ENCODE measurements around the gene SLC7A4.

The SLC7A4 gene

DNA sequence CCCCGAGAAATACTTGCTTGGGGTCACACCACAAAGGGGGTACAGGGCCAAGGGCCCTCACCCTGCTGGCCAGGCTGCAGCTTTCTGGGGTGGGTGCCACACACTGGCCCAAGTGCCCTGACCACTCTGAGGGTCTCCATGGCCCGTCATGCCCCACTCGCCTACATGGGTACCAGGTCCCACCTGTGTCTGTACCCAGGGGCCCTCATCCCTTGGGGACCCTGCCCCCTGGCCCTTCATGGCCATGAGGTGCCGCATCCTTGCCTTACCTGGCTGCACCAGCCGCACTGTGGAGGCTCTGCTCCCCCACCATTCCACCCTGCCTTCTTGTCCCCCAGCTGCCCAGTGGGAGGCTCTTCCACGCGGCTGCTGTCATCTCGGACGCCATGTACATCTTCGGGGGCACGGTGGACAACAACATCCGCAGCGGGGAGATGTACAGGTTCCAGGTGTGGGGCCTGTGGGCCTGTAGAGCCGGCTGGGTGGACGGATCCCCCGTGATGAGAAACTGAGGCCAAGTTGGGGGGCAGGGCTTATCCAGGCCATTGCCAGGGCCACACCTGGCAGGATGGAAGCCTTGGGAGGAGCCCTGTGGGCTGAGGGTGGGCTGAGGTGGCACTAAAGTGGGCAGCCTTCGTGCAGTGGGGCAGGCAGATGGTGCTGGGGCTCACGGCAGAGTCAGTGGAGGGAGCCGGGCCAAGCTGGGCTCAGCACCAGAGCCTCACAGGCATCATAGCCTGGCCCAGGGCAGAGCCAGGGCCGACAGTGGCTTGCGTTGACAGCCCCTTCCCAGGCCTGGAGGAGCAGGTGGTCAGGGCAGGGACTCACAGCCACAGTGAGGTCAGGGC is 39.7 kb downstream of the SLC7A4 start:
- Mint-ChIP-seq H3K4me1 (no peaks in the 10 kb centered on the region), H3K4me3 (no peak overlapping the region), H3K27ac (no peak overlapping the region), H3K9me3 (no peaks in the 10 kb centered on the region), H3K36me3 (peaks cover 29% of the 10 kb centered on the region)
- ATAC-seq (no peak), DNase-seq (ENCODE audit: low spot score in 2 of 2) (no peak)

DNA sequence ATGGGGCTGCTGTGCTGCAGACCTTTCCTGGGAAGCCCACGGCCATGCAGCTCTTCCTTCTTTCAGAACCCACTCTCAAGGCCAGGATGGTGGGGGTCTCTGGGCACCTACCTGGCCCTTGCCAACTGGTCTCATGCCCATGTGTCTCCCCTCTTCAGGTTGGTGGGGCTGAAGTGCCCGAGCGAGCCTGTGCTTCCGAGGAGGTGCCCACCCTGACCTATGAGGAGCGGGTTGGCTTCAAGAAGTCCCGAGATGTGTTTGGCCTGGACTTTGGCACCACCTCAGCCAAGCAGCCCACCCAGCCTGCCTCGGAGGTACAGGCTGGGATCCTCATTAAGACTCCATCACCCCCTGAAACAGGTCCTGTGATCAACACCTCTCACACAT is 40.3 kb downstream of the SLC7A4 start:
- no peaks in the 10 kb centered on the region for H3K4me1 Mint-ChIP-seq
- peaks cover 35% of the 10 kb centered on the region for H3K36me3 Mint-ChIP-seq
- no peak overlapping the region for H3K27ac Mint-ChIP-seq
- no peaks in the 10 kb centered on the region for H3K9me3 Mint-ChIP-seq
- ATAC-seq (no peak), DNase-seq (ENCODE audit: low spot score in 2 of 2) (no peak)
- H3K4me3 Mint-ChIP-seq = no peak overlapping the region

DNA sequence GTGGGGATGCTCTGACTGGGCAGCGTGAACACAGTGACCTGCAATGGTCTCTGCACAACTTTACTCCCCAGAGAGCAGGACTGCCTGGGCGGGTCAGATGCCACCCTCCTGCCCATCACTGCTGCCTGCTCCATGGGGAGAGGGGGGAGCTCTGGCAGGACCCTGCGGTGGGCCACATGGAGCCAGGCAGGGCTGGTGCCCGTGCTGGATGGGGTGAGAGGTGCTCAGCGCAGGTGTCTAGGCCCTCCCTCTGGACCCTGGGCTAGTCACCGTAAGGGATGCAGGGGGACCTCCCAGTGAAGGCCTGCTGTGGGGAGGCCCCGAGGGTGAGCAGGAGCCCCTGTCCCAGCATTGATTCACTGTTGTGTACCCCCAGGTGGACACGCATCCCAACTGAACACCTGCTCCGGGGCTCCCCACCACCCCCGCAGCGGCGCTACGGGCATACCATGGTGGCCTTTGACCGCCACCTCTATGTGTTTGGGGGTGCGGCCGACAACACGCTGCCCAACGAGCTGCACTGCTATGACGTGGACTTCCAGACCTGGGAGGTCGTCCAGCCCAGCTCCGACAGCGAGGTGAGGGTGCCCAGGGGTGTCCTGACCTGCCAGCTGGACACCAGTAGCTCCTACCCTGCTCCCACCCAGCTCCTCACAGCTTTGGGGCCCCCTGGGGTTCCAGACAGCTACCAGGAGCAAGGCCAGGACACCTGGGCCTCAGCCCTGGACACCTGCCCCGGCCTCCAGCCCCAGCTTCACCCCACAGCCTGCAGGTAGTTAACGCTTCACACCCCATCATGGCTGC is 40.9 kb downstream of the SLC7A4 start:
- H3K27ac Mint-ChIP-seq = peak overlapping the region; percentile 12
- peaks cover 41% of the 10 kb centered on the region for H3K36me3 Mint-ChIP-seq
- ATAC-seq = no peak
- no peak for DNase-seq (ENCODE audit: low spot score in 2 of 2)
- H3K9me3 Mint-ChIP-seq = no peaks in the 10 kb centered on the region
- no peak overlapping the region for H3K4me3 Mint-ChIP-seq
- no peaks in the 10 kb centered on the region for H3K4me1 Mint-ChIP-seq

DNA sequence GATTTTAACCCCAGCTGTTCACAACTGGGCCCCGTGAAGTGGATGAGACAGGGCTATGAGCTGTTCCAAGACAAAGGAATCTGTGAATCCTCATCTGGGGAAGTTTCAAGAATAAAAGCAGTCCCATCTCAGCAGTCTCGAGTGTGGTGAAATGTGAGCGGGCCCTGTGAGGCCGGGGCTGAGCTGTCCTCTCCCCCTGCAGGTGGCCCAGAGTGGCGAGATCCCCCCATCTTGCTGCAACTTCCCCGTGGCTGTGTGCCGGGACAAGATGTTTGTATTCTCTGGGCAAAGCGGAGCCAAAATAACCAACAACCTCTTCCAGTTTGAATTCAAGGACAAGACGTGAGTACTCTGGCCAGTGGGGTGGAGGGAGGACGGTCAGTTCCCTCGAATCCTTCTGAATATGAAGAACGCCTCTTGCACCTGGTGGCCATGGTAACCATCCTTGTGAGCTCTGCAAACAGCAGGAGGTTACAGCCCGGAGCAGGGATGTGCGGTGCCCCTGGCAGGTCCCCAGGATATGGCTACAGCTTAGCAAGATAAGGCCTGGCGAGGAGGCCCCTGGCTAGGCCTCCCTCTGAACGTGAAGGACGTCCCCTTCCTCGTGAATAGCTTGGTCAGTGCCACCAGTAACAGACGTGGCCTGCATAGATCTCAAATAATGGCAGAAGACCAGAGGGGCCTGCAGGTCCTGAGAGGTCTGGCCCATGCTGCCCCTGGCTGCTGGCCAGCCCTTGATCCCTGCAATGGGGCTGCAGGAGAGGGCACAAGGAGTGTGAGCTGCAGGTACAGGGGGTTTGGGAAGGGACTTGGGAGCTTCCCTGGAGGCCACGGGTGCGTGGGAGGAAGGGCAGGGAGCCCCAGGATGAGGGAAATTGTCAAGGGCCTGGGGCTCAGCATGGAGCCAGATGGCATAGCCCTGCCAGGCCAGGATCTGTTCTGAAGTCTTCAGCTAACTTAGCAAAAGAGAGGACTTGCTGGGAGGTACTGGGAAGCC is 41.9 kb downstream of the SLC7A4 start:
- Mint-ChIP-seq H3K36me3 (peaks cover 50% of the 10 kb centered on the region), H3K4me1 (no peaks in the 10 kb centered on the region), H3K27ac (peak overlapping the region; percentile 12), H3K4me3 (no peak overlapping the region), H3K9me3 (no peaks in the 10 kb centered on the region)
- ATAC-seq (no peak), DNase-seq (ENCODE audit: low spot score in 2 of 2) (no peak)

DNA sequence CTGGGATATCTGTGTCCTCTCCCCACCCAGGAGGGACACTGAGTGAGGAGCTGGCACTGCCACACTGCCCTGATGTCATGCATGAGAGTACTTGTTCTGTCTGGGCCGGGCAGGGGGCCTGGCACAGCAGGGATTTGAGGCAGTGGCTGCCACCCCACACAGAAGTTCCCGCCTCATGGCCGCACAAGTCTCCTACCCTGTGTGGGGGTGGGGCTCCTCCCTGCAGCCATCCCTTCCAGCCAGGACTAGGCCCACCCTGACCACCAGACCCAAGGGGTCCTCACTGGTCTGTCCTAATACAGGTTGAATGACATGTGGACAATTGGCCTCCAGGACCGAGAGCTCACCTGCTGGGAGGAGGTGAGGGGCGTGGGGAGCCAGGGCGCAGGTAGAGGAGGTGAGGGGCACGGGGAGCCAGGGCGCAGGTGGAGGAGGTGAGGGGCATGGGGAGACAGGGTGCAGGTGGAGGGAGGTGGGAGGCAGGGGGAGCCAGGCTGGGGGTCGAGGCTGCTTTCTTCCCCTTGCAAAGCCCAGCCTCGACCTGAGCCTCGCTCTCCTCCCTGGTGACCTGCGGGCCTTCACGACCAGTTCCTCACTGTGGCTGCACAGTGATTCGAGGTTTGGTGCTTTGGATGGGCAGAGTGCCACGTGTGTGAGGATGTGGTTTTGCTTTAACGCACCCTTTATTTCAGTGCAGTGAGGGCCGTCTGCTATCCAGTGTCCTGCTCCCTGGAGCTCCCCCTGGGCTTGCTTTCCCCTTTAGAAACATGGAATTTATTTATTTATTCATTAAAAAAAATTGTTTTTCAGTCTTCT is 42.8 kb downstream of the SLC7A4 start:
- H3K4me1 Mint-ChIP-seq = no peaks in the 10 kb centered on the region
- no peak overlapping the region for H3K4me3 Mint-ChIP-seq
- peak overlapping the region; percentile 40 for H3K27ac Mint-ChIP-seq
- H3K36me3 Mint-ChIP-seq = peaks cover 46% of the 10 kb centered on the region
- H3K9me3 Mint-ChIP-seq = no peaks in the 10 kb centered on the region
- no peak for DNase-seq (ENCODE audit: low spot score in 2 of 2)
- no peak for ATAC-seq

DNA sequence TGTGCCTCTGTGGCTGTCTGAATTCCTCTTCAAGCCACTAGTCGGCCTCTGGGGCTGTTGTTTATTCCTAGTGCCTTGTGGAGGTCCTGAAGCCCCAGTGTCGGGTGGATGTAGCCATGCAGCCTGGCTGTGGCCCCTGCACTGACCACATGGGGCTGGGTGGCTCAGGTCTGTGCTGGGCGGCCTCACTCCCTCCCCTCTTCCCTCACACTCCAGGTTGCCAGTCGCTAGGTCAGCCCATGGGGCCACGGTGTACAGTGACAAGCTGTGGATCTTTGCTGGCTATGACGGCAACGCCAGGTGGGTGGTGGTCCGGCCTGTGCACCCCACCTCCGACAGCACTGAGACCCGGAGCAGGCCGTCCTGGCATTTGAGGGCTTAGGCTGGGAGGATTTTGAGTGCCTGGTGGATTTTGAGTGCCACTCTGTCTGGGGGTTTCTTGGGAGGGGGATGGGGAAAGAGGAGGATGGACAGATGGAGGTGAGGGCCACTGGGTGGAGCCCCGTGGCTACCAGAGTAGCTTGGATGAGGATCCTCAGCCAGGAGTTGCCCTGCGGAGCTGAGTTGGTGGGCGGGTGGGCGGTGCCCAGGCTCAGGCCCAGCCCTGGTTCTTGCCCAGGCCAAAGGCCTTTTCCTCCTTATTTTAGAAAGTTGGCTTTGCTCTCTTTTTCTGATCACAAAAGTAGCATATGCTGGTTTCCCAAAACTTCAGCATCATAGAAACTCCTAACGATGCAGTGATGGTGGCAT is 43.6 kb downstream of the SLC7A4 start:
- Mint-ChIP-seq H3K36me3 (peaks cover 52% of the 10 kb centered on the region), H3K4me3 (no peak overlapping the region), H3K4me1 (peaks cover 5% of the 10 kb centered on the region)

DNA sequence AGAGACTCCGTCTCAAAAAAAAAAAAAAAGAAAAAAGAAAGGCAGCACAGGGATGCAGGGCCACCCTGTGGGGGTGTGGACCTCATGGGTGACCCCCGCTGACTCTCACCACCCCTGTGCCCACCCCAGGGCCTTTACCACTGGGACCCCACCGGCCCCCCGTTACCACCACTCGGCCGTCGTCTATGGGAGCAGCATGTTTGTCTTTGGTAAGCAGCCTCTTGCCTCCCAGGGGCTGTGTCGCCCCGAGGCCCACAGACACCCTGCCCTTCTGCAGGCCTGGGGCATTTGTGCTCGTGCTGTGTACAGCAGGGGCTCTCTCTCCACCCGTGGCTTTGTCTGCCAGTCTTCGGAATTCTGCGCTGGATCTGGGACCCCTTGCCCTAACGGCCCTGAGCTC is 45.0 kb downstream of the SLC7A4 start:
- ATAC-seq (no peak), DNase-seq (ENCODE audit: low spot score in 2 of 2) (no peak)
- H3K9me3 Mint-ChIP-seq = no peaks in the 10 kb centered on the region
- peaks cover 17% of the 10 kb centered on the region for H3K4me1 Mint-ChIP-seq
- H3K36me3 Mint-ChIP-seq = peaks cover 56% of the 10 kb centered on the region
- H3K27ac Mint-ChIP-seq = peak overlapping the region; percentile 48
- H3K4me3 Mint-ChIP-seq = no peak overlapping the region

More for the DNA sequence above, 43.6 kb downstream of the SLC7A4 start:
- ATAC-seq (no peak), DNase-seq (ENCODE audit: low spot score in 2 of 2) (no peak)
- Mint-ChIP-seq H3K9me3 (no peaks in the 10 kb centered on the region), H3K27ac (peak overlapping the region; percentile 40)

DNA sequence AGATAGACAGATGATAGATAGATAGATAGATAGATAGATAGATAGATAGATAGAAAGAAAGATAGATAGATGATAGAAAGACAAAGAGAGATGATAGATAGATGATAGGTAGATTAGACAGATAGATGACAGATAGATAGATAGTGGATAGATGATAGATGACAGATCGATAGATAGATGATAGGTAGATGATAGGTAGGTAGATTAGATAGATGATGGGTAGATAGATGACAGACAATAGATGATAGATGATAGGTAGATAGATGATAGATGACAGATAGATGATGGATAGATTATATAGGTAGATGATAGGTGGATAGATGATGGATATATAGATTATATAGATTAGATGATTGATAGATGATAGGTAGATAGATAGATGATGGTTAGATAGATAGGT is 46.0 kb downstream of the SLC7A4 start:
- ATAC-seq (no peak), DNase-seq (ENCODE audit: low spot score in 2 of 2) (no peak)
- Mint-ChIP-seq H3K27ac (no peak overlapping the region), H3K9me3 (no peaks in the 10 kb centered on the region), H3K4me3 (no peak overlapping the region), H3K4me1 (peaks cover 23% of the 10 kb centered on the region), H3K36me3 (peaks cover 51% of the 10 kb centered on the region)

DNA sequence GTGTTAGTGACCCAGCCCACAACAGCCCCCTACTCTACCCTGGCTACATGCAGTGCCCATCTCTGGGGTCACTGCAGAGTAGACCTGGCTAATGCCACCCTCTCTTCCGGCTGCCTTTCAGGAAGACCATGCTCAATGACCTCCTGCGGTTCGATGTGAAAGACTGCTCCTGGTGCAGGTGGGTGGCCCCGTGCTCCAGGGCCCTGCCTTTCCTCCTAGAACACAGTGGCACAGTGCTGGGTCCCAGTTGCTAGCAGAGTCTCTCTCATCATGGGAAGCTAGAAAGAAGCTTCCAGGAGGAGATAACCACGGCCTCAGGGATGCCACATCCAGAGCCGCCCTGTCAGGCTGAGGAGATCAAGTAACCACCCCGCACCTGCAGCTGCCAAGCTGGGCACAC is 46.6 kb downstream of the SLC7A4 start:
- Mint-ChIP-seq H3K27ac (no peak overlapping the region), H3K9me3 (no peaks in the 10 kb centered on the region), H3K36me3 (peaks cover 51% of the 10 kb centered on the region), H3K4me3 (no peak overlapping the region), H3K4me1 (peaks cover 29% of the 10 kb centered on the region)
- ATAC-seq (no peak), DNase-seq (ENCODE audit: low spot score in 2 of 2) (no peak)

DNA sequence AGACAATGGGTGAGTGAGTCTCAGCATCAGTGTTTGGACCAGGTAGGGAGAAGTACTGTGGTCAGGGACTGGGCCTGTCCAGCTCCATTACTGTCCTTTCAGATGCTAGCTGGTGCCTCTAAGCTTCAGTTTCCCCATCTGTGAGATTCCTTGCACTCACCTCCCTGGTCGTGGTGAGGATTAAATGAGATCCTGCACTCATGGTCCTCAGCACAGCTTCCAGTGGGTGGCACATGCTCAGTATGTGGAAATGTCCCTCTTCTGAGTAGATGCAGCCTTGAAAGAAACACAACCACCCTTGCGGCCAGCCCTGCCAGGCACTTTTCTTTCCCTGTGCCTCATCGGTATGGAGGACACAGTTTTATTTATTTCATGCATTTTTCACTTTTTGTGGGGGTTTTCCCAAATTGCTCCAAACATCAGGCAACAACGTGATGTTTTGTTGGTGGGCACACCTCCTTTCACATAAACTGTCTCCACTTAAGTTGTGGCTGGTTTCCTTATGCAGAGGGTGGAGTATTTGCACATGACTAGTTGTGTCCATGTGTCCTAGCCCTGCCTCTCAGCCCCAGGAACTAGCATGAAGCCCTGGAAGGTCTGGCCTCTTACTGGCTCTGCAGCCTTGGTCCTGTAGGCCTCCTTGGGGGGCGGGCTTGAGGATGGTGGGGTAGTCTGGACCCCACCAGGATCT is 49.1 kb downstream of the SLC7A4 start:
- DNase-seq (ENCODE audit: low spot score in 2 of 2) = no peak
- Mint-ChIP-seq H3K4me3 (peak overlapping the region; percentile 96), H3K9me3 (peaks cover 2% of the 10 kb centered on the region), H3K36me3 (peaks cover 50% of the 10 kb centered on the region), H3K27ac (peak overlapping the region; percentile 94), H3K4me1 (peaks cover 50% of the 10 kb centered on the region)
- ATAC-seq = no peak

DNA sequence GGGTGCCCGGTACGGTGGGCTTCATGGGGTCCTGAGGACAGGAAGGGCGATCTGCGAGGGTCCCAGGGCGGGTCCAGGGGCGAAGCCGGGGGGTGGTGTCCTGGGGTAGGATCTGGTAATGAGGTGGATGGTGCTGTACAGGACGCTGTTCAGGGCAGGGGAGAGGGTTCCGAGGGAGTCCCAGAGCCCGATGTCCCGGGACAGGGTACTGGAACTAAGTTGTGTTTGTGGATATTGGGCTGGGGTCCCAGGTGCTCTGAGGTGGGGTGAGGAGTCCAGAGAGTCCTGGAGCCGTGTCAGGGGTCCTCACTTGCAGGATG is 49.8 kb downstream of the SLC7A4 start:
- Mint-ChIP-seq H3K36me3 (peaks cover 43% of the 10 kb centered on the region), H3K9me3 (peaks cover 2% of the 10 kb centered on the region)
- ATAC-seq = peak; percentile 19

DNA sequence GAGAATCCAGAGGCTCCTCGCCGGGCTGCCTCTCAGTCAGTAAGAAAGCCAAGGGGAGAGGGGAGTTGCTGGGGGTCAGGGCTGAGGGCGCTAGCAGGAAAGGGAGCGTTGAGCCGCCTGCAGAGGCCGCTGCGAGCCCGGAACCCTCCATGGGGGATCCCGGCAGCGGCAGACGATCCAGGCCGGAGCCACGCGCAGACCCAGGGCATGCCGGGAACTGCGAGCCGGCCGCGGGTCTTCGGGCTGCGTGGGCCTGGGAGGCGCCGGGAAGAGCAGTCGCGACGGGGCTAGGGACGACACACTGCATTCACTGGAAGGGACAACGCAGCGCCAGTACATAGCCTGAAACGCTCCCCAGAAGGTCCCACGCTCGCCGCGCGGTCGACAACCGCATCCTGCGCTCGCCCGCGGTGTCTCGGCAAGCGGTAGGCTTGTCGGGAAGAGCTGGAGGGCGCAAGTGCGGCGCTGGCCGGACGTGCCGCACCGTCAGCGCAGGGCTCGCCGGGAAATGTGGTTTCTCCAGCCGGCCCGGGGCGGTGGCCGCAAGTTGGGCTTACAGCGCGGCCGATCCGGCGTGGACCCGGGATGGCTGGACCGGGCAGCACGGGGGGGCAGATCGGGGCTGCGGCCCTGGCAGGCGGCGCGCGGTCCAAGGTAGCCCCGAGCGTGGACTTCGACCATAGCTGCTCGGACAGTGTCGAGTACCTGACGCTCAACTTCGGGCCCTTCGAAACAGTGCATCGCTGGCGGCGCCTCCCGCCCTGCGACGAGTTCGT is 50.4 kb downstream of the SLC7A4 start, which contains the start of gene LZTR1:
TSS of gene LZTR1 (plus strand) at position 511 of the 776 bp plus-strand sequence. CDS start at position 586, 75 bp downstream.
- Mint-ChIP-seq H3K9me3 (peaks cover 2% of the 10 kb centered on the region), H3K36me3 (peaks cover 38% of the 10 kb centered on the region), H3K27ac (peak within 1 kb of the TSS; percentile 94), H3K4me3 (peak within 1 kb of the TSS; percentile 96), H3K4me1 (peaks cover 50% of the 10 kb centered on the region)
- ATAC-seq = peak; percentile 81
- DNase-seq (ENCODE audit: low spot score in 2 of 2) = peak; percentile 62 to 87

More for the DNA sequence above, 49.8 kb downstream of the SLC7A4 start:
- H3K27ac Mint-ChIP-seq = peak overlapping the region; percentile 94
- H3K4me1 Mint-ChIP-seq = peaks cover 50% of the 10 kb centered on the region
- H3K4me3 Mint-ChIP-seq = peak overlapping the region; percentile 96
- DNase-seq (ENCODE audit: low spot score in 2 of 2) = no peak
